ENCODE results near the gene CEPT1.

The CEPT1 gene

GRCh38 chr1:111147948-111148347 lies 7.9 kb downstream of the CEPT1 start:
- no peak for DNase-seq

GRCh38 chr1:111148376-111148881 lies 8.4 kb downstream of the CEPT1 start:
- DNase-seq: no peak

GRCh38 chr1:111151838-111152237 lies 11.8 kb downstream of the CEPT1 start:
- DNase-seq: no peak

GRCh38 chr1:111154021-111154999 lies 14.3 kb downstream of the CEPT1 start:
- DNase-seq: no peak

GRCh38 chr1:111157431-111157830 lies 17.4 kb downstream of the CEPT1 start:
- DNase-seq: no peak

- no peak for DNase-seq
Observed at GRCh38 chr1:111161843-111162487, 21.9 kb downstream of the CEPT1 start.

GRCh38 chr1:111162488-111162880 lies 22.5 kb downstream of the CEPT1 start:
- no peak for DNase-seq

- DNase-seq: no peak
Observed at GRCh38 chr1:111163363-111163762, 23.3 kb downstream of the CEPT1 start.

- no peak for DNase-seq
Observed at GRCh38 chr1:111164151-111164550, 24.1 kb downstream of the CEPT1 start.

GRCh38 chr1:111172463-111172862 lies 32.4 kb downstream of the CEPT1 start:
- DNase-seq: no peak

- no peak for DNase-seq
Observed at GRCh38 chr1:111174070-111174469, 34.0 kb downstream of the CEPT1 start.

GRCh38 chr1:111175349-111175748 lies 35.3 kb downstream of the CEPT1 start:
- DNase-seq: no peak

GRCh38 chr1:111176678-111177077 lies 36.7 kb downstream of the CEPT1 start:
- no peak for DNase-seq

GRCh38 chr1:111179968-111180533 lies 40.0 kb downstream of the CEPT1 start:
- no peak for DNase-seq

- DNase-seq: no peak
Observed at GRCh38 chr1:111182052-111182451, 42.0 kb downstream of the CEPT1 start.

GRCh38 chr1:111183308-111184069 lies 43.5 kb downstream of the CEPT1 start:
- no peak for DNase-seq

GRCh38 chr1:111184663-111185062 lies 44.6 kb downstream of the CEPT1 start:
- DNase-seq: no peak

- no peak for DNase-seq
Observed at GRCh38 chr1:111190931-111191451, 51.0 kb downstream of the CEPT1 start.

GRCh38 chr1:111191496-111191895 lies 51.5 kb downstream of the CEPT1 start:
- DNase-seq: no peak

- DNase-seq: no peak
Observed at GRCh38 chr1:111192074-111192473, 52.1 kb downstream of the CEPT1 start.

- no peak for DNase-seq
Observed at GRCh38 chr1:111192658-111193519, 52.9 kb downstream of the CEPT1 start.

Measured in activated gamma-delta T cell (primary cell).